ENCODE results near the gene MACROD2.

MACROD2 gene

DNA sequence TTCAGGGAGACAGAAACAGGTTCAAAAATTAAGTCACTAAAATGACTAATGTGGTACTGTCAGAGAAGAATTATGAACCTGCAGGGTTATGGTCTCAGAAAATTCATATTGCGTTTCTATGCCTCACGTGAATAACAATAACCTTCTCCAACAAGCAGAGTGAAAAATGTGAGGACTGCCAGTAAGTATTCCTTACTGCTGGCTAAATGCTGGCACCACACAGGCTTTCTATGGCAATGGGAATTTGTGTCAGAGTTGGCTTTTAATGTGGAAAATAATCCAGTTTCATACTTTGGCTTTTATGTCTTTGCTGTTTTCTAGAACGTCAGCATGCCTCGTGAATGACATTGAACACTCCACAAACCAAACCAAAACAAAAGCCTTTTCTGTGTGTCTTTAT lies 1922.0 kb downstream of the MACROD2 start:
- no peak for DNase-seq

DNA sequence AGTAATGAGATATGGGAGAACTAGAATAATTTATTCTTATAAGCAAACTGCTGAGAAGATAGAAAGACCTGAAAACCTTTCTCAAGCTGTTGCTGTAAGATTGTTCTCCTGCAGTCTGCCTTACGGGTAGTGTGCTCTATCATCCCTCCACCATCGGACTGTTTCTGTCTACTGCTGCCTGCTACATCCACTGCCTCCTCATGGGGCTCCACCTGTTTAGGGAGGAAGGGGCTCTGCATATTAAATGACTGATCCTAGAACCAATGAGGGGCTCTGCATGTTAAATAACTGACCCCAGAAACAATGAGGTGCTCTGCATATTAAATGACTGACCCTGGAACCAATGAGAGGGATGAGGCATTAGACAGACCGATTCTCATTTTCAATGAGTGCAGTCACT lies 1923.3 kb downstream of the MACROD2 start:
- DNase-seq, result no peak

DNA sequence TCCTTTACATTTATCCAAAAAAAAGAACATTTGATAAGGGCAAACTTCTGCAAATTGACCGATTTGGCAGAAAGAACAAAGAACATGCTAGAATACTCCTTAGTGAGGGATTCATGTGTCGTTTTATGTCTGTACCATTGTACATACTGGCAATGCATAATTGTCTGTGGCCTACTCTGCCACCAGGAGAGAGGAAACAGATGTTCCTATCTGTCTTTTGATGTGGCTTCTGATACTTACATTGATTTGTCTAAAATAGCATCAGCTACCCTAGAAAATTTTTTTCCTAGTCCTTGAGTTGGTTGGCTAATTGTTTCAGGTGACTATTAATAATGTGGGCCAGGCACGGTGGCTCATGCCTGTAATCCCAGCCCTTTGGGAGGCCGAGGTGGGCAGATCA lies 1923.8 kb downstream of the MACROD2 start:
- DNase-seq, result no peak

DNA sequence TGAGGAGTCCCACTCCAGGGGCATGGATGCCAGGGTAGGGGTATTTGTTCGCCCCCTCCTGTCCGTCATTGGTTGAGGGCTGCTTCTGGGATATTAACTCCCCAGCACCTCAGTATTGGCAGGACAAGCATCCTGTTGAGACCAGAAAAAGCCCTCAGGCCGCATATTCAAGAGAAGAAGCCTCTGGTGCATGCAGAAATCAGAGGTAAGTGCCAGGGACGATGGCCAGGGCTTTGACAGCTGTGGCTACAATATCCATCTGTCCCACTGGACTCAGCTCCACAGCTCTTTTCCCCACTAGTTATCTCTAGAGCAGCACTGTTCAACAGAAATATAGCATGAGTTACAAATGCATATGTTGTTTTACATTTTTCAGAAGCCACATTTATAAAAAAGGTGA lies 1926.6 kb downstream of the MACROD2 start:
- no peak for DNase-seq

DNA sequence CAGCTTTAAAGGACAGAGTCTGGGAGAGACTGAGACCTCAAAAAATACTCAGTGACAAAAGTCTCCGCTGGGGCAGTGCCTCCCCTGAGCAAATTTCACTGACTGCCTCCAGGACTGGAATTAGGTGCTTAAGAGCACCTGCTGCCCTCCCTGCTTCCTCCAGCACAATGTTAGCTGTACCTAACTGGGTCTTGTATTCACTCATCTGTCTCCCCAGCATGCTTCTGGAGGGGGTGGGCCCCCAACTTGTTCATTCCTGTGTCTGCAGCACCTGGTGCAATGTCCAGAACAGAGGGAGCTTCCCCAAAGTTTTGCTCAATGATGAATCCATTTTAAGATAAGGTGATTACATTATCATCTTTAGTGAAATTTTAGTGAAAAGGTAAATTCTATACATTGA lies 1927.2 kb downstream of the MACROD2 start:
- DNase-seq, result no peak

DNA sequence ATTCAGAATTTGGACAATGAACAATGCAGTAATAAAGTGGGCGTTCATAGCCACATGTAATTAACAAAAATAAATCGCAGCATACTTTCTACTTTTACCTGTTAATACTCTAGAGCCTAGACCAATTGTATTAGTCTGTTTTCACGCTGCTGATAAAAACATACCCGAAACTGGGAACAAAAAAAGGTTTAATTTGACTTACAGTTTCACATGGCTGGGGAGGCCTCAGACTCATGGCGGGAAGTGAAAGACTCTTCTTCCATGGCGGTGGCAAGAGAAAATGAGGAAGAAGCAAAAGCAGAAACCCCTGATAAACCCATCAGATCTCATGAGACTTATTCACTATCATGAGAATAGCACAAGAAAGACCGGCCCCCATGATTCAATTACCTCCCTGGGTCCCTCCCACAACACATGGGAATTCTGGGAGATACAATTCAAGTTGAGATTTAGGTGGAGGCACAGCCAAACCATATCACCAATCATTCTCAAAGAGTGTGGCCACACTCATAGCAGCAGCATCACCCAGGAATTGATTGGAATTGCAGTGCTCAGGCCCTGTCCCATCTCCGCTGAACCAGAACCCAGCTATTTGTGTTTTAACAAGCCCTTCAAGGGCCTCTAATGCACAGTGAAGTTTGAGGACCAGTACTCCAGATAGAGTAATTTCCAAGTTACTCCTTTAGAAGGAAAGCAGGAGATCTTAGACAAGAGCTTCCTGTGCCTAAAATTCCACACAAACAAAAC lies 1927.9 kb downstream of the MACROD2 start:
- no peak for DNase-seq

DNA sequence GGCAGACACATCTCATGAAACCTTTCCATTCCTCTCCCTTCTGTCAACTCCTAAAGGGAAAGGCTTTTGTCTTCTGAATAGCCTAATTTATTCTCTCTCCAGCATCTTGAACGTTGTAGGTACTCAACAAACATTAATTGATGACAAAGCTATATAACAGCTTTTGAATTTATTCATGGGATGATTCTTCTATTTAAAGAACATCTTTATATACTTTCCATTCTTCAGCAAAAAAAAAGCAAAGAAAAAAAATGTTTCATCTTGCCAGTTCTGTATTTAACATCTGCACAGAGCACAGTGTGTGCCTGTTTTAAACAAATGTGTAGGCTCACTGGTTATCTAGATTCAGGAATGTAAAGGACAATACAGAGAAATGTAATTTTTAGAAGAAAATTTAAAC lies 1929.2 kb downstream of the MACROD2 start:
- DNase-seq, result no peak

DNA sequence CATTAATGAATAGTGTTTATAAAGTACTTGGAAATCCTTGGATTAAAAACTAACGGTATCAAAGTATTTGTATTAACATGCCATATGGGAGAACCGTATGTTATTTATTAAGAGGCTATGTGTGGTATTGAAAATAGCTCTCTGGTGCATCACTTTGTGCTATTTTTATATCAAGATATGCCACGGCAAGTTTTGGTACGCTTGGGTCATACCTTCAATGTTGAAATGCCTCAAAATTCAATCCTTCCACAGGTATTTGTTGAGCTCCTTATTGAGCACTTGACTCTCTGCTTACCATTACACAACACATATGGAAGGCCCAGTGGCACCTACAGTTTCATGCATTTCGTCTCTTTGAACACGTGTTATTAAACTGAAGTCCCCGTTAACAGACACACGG lies 1930.1 kb downstream of the MACROD2 start:
- DNase-seq, result no peak

DNA sequence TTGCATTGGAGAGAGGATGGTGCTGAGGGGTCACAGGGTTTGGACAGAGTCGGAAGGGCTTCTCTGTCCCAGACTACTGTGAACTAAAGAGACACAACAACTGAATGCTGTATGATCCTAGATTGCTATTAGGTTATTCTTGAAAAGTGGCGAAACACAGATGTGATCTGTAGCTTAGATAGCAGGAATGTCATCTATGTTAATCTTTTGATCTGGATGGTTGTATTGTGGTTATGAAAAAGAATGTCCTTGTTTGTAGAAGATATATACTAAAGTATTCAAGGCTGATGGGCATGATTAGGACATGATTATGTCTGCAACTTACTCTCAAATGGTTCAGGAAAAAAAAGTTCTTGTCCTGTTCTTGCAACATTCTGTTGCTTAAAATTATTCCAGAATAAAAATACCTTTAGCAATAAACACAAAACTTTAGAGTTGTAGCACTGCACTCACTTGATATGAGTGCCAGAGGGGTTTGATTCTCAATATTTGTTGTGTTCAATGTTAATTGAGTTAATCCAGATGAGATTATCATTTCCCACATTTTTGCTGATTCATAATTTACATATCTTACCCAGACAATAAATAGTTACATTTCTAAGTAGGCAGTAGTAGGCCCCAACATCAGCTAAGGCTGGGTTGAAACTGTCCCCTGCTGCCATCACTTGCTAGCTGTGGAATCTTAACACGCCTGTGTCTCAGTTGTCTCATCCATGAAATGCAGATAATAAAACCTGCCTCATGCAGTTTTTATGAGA lies 1932.8 kb downstream of the MACROD2 start:
- no peak for DNase-seq

DNA sequence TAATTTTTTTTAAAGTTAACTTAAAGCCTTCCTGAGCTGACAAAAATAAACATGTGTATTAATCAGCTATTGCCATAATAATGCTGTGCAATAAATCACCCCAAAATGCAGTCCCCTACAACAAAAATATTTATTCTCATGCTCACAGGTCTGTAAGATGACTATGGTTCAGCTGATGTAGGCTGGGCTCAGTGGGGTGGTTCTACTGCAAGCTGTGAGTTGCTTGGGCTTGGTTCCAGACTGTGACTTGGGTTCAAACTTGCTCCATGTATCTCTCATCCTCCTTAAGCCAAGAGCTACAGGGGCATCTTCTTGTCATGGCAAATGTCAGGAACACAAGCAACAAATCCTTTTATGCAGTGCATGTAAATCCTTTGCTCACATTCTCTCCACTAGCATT lies 1933.6 kb downstream of the MACROD2 start:
- DNase-seq, result no peak

DNA sequence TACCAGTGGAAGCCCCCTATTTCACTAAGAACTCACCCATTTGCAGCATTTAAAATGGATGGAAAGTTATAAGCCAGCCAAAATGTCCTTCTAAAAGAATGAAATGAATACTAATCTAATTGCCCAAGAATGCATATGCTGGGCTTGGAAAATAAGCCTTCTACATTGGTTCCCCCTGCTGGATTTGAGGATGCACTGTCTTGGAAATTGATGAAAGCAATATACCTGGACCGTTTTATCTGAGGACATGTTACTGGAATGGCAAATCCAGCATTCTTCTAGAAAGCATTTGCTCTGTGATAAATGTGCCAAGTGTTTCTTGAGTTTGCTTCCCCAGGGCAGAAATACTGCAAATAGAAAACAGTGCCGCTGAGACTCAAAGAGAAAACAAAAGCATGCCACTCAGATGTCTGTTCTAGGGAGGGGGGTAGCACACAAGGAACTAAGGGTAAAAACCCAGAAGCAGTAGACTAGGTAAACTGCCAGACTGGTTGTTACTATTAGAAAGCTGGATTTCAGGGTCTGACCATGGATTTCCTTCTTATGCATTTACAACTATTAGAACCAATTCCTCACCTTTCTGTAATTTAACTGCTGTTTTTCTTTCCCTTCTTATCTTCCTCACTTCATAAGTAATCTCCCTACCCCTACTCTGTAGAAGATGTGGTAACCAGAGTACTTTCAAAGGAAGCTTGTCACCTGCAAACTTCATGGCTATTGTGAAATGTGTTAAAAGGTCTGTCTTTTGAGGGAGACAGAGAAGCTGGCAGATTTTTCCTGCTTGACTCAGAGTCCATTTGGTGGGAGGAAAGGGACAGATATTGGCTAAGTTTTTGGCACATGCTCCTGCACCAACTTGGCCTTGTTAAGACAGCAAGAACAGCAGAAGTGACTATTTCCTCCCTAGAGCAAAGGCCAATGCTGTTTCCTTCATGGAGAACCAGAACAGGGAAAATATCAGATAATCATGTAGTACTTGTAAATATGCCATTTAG lies 1935.3 kb downstream of the MACROD2 start:
- no peak for DNase-seq

DNA sequence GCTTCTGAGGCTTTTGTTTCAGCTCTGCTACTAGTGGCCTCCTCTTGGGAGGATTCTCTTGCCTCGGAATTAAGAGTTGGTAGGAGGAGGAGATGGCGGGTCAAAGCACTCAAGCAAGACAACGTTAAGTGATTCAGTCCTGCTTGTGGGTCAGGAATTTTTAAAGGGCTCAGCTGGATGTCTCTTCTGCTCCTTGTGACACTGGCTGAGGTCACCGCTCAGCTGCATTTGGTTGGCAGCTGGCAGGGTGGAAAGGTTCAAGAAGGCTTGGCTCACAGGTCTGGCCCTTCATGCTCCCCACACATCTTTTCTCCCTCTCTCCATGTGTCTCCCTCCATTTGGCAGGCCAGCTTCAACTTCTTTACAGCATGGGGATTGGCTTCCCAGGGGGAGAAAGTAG lies 1936.6 kb downstream of the MACROD2 start:
- DNase-seq, result no peak

DNA sequence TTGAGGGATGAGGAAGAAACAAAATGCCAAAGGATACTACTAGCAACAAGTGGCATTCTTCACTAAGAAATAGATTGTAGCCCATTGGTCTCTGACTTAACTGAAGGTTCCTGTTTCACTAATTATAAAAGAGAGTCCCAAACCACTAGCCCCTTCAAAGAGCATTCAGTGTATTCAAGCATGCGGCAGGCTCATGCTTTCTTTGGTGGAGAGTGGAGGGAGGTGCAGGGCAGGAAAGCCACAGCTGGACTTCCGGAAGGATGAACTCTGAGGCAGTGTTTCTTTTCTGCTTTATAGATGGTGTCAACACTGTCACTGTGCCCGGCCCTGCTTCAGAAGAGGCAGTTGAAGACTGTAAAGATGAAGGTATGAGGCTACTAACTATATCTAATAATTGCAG lies 1941.9 kb downstream of the MACROD2 start:
- DNase-seq, result no peak

DNA sequence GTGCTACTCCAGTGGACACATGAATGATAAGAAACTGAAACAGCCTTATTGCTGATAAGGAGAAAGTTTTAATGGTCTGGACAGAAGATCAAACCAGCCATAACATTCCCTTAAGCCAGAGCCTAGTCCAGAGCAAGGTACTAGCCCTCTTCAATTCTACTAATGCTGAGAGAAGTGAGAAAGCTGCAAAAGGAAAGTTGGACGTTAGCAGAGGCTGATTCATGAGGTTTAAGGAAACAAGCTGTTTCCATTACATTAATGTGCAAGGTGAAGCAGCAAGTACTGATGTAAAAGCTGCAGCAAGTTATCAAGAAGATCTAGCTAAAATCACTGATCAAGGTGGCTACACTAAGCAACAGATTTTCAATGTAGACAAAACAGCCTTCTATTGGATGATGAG lies 1943.5 kb downstream of the MACROD2 start:
- no peak for DNase-seq

DNA sequence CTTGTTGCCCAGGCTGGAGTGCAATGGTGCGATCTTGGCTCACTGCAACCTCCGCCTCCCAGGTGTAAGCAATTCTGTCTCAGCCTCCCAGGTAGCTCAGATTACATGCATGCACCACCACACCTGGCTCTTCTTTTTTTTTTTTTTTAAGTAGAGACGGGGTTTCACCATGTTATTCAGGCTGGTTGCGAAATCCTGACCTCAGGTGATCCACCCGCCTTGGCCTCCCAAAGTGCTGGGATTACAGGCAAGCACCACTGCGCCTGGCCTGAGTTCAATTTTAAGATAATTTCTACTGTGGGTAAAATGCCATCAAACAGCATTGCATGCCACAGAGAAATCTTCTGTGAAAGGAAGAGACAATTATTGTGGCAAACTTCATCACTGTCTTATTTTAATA lies 1944.8 kb downstream of the MACROD2 start:
- no peak for DNase-seq

DNA sequence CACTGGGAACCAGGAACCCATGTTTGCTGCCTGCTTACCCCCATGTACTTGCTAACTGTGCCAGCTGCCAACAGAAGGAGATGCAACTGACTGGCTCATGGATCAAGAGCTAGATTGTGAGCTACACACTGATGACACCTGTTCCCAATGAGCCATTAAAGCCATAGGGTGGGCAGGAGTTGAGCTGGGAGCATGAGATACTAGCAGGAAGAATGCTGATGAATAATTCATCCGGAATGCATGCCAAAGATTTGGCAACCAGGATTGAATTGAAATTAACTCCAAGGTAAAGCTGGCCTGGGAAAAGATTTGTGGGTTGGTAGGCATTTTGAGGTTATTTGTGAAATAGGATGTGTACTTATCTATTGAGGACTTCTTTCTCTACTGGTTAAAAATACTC lies 1946.8 kb downstream of the MACROD2 start:
- no peak for DNase-seq

DNA sequence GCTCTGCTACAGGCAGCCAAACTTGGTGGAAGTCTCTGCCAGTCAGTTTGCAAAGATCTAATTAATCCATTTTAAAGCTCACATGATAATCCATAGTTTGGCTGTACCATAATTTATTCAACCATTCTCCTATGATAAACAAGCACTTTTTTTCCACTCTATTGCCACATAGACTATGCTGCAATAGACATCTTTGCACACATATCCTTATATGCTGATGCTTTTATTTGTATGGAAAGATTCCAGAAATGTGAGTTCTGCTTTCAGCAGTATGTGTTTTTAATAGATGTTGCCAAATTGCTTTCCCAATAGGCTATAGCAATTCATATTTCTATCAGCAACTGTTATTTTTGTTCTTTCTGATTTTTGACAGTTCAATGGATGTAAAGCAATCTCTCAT lies 1950.0 kb downstream of the MACROD2 start:
- no peak for DNase-seq

DNA sequence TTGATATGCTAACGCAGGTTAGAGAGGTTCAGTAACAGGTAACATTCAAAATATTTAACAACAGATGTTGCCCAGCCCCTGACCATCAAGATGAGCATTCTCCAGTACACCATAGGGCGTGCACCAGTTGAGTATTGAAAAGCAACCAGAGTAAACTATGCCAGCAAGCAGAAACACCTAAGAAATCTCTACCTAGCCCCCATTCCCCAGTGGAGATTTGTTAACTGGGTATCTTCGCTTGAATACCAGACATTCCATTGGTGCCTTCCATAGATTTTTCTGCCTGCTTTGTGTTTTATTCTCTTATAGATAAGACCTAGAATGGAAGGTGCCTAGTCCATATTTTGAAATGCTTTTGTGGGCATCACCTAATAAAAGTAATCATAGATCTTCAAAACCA lies 1954.1 kb downstream of the MACROD2 start:
- DNase-seq, result no peak

DNA sequence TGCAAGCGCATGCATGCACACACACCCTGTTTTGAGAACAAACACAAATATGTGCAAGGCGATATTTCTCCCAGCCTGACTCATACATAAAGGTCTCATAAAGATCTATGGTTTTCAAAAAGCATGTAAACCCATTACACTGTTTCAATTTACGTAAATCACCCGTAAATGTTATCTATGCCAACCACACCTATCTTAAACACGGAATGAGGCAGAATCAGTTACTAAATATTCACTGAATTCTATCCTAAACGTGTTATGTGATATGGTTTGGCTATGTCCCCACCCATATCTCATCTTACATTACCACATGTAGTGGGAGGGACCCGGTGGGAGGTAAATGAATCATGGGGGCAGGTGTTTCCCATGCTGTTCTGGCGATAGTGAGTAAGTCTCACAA lies 1956.3 kb downstream of the MACROD2 start:
- DNase-seq, result no peak

DNA sequence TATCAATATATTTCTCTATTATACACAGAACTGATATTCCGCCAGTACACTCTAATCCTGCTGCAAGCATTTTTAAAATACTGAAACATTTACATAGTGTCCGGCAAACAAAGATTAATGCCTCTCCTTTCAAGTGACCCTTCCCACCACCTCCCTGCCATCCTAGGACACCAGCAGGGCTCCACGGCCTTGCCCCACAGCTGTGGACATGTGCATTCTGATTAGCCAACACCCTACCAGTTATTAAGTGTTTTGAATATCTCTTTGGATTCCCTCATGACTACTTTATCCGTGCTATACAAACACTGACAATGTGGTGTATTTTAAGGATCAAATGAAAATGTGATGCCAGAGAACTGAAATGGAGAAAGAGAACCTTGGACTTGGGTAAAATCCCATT lies 1962.8 kb downstream of the MACROD2 start:
- no peak for DNase-seq

DNA sequence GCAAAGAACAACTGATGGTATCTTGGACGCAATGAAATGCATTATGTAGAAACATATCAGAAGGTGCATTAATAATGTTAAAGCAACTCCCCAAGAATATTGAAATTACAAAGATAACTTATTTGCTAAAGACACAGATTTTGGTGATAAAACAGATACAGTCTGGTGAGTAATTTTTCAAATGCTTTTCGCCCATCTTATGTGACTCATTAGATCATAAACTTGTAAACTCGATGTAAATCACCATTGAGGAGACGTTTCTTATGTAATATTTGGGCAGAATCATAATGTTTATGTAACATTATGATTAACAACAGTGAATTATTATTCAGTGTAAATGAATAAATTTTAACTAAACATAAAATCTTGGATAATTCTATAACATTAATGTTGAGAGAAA lies 1969.8 kb downstream of the MACROD2 start:
- DNase-seq, result no peak

DNA sequence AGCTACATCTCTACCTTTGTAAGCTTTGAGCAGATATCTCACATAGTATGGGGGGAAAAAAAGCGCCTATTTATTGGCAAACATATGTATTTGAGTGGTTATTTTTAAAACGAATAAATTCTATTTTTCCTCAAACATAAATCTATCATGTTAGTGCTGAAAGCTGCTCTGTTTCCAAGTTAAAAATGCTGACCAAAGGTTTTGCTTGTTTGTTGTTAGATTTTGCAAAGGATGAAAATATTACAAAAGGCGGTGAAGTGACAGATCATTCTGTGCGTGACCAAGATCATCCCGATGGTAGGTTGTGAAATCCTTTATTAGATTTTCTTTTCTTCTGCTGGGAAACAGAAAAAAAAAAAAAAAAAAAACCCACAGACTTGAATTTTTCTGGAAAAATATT lies 1972.0 kb downstream of the MACROD2 start:
- DNase-seq, result no peak

DNA sequence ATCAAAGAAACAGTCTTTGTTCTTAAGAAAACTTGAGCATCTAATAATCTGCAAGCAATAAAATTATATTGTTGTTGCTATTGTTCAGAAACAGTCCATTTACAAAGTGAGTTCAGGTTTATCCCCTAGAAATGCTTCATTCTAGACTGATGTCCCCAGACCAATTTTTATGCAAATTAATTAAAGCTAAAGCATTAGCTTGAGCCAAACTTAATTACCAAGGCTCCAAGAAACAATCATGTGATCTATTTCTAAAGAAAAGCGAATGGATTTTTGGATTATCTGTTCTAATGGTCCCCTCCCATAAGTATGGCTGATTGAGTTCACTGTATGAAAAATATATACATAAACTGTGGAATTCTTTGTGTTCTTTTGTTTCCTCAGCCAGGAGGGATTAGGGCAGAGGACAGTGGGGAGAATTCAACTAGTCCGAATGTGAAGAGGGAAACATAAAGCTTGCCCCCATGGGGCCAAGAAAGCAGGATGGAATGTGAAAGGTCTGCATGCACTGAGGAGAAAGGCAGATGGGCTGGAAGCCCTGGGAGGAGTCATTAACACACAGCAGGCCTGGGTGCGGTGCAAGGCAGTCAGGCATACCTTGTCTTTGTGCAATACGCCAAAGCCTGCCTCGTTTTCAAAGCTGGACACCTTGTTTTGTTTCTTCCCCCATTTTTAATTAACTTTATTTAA lies 1980.9 kb downstream of the MACROD2 start:
- no peak for DNase-seq
